ENCODE measurements around the gene GLI3. TPM values are rescaled to one million over a fixed set of nuclear protein-coding genes. Genes with fewer than 3 reads are reported as not detected.

The GLI3 gene
- total RNA-seq, 1 donor from 2014 or later = 32.0 TPM

DNA sequence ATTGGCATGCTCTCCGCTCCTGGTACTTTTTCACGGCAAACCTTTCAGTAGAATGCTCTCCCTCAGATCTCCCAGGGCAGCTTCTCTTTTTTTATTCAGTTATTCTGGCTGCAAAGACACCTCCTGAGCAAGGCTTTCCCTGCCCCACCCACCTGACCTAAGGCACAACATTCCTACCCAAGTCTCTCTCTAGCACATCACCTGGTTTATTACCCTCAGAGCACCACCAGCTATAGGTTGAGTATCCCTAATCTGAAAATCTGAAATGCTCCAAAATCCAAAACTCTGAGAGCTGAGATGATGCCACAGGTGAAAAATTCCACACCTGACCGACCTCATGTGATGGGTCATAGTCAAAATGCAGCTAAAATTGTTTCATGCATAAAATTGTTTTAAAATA, 99.6 kb downstream of the GLI3 start:
- H3K27ac Mint-ChIP-seq = peak overlapping the region; percentile 62
- H3K36me3 Mint-ChIP-seq = peaks cover 35% of the 10 kb centered on the region
- H3K27ac ChIP-seq = no peak overlapping the region
- H3K27me3 ChIP-seq = no peaks in the 10 kb centered on the region
- no peak overlapping the region for H3K4me3 ChIP-seq
- no peak overlapping the region for H3K4me2 ChIP-seq
- H4K20me1 ChIP-seq (ENCODE audit: low read depth) = peaks cover 100% of the 10 kb centered on the region
- H3K9me3 Mint-ChIP-seq = peaks cover 1% of the 10 kb centered on the region
- H3K4me1 Mint-ChIP-seq = peaks cover 78% of the 10 kb centered on the region
- TF ChIP-seq CTCF (IDR thresholded peaks at IDR 0.05) (no peak), EZH2 (IDR thresholded peaks at IDR 0.05) (no peak), EZH2phosphoT487 (IDR thresholded peaks at IDR 0.05) (no peak)
- no peak overlapping the region for H3K9ac ChIP-seq
- H3F3A ChIP-seq (ENCODE audit: low read depth) = peaks cover 31% of the 10 kb centered on the region
- no peak for DNase-seq (ENCODE audit: low spot score)
- H3K27me3 Mint-ChIP-seq (ENCODE audit: insufficient read depth, low read depth) = peaks cover 6% of the 10 kb centered on the region
- H3K4me3 Mint-ChIP-seq = peak overlapping the region; percentile 9
- peaks cover 100% of the 10 kb centered on the region for H3K79me2 ChIP-seq (ENCODE audit: low read depth)
- peaks cover 64% of the 10 kb centered on the region for H3K4me1 ChIP-seq
- no peak overlapping the region for H2AFZ ChIP-seq (replicated peaks)
- H3K36me3 ChIP-seq = no peaks in the 10 kb centered on the region
- no peaks in the 10 kb centered on the region for H3K9me3 ChIP-seq (ENCODE audit: low read depth)

DNA sequence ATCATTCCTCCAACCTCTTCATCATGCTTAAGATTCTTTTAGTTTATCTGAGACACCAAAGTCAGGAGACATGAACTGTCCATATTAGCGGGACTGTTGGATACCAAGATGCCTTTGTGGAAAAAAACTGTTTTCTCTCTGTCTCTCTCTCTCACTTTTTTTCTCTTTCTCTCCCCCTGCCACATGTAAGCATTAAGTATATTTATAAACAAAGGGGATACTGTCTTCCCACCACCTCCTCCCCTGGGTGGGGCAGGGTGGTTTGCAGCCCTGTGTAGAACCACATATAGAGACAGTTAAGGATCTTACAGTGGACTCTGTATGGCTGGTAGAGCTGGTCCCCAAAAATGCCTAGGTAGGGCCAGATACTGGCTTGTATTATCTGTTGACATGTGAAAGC, 101.3 kb downstream of the GLI3 start:
- H3K9me3 Mint-ChIP-seq = peaks cover 13% of the 10 kb centered on the region
- H3K4me3 Mint-ChIP-seq = no peak overlapping the region
- peaks cover 56% of the 10 kb centered on the region for H3K4me1 ChIP-seq
- peak overlapping the region; percentile 59 for H3K27ac Mint-ChIP-seq
- H3F3A ChIP-seq (ENCODE audit: low read depth) = peaks cover 27% of the 10 kb centered on the region
- TF ChIP-seq CTCF (IDR thresholded peaks at IDR 0.05) (no peak), EZH2 (IDR thresholded peaks at IDR 0.05) (no peak), EZH2phosphoT487 (IDR thresholded peaks at IDR 0.05) (no peak)
- no peaks in the 10 kb centered on the region for H3K9me3 ChIP-seq (ENCODE audit: low read depth)
- peaks cover 100% of the 10 kb centered on the region for H3K79me2 ChIP-seq (ENCODE audit: low read depth)
- peaks cover 5% of the 10 kb centered on the region for H3K36me3 ChIP-seq
- H3K9ac ChIP-seq = no peak overlapping the region
- no peak overlapping the region for H2AFZ ChIP-seq (replicated peaks)
- no peak overlapping the region for H3K4me2 ChIP-seq
- H3K4me3 ChIP-seq = no peak overlapping the region
- H3K4me1 Mint-ChIP-seq = peaks cover 69% of the 10 kb centered on the region
- peaks cover 4% of the 10 kb centered on the region for H3K27me3 Mint-ChIP-seq (ENCODE audit: insufficient read depth, low read depth)
- peaks cover 85% of the 10 kb centered on the region for H4K20me1 ChIP-seq (ENCODE audit: low read depth)
- peaks cover 38% of the 10 kb centered on the region for H3K36me3 Mint-ChIP-seq
- DNase-seq (ENCODE audit: low spot score) = no peak
- no peaks in the 10 kb centered on the region for H3K27me3 ChIP-seq
- no peak overlapping the region for H3K27ac ChIP-seq

- Histone ChIP-seq H3K4me1 (peaks cover 47% of the 10 kb centered on the region), H4K20me1 (ENCODE audit: low read depth) (peaks cover 80% of the 10 kb centered on the region), H3K4me2 (no peak overlapping the region), H3K9ac (no peak overlapping the region), H3K27ac (no peak overlapping the region), H3K27me3 (no peaks in the 10 kb centered on the region), H3F3A (ENCODE audit: low read depth) (peaks cover 13% of the 10 kb centered on the region), H3K4me3 (no peak overlapping the region), H3K9me3 (ENCODE audit: low read depth) (no peaks in the 10 kb centered on the region), H3K36me3 (peaks cover 12% of the 10 kb centered on the region), H3K79me2 (ENCODE audit: low read depth) (peaks cover 100% of the 10 kb centered on the region), H2AFZ (replicated peaks) (no peak overlapping the region)
- peaks cover 60% of the 10 kb centered on the region for H3K4me1 Mint-ChIP-seq
- peaks cover 21% of the 10 kb centered on the region for H3K9me3 Mint-ChIP-seq
- H3K36me3 Mint-ChIP-seq = peaks cover 40% of the 10 kb centered on the region
- H3K27ac Mint-ChIP-seq = peak overlapping the region; percentile 59
- peaks cover 4% of the 10 kb centered on the region for H3K27me3 Mint-ChIP-seq (ENCODE audit: insufficient read depth, low read depth)
- no peak overlapping the region for H3K4me3 Mint-ChIP-seq
- no peak for DNase-seq (ENCODE audit: low spot score)
- TF ChIP-seq EZH2phosphoT487 (IDR thresholded peaks at IDR 0.05) (no peak), CTCF (IDR thresholded peaks at IDR 0.05) (no peak)
These were observed 102.6 kb downstream of the GLI3 start for GRCh38 chr7:42134276-42134876.

Measured in neural progenitor cell (in vitro differentiated cells).